Measurements from ENCODE around the gene CYP27C1. TPM values are rescaled to one million over a fixed set of nuclear protein-coding genes. Genes with fewer than 3 reads are reported as not detected.

CYP27C1 gene
- total RNA-seq, 1 experiment from 2014 or later, result not detected

GRCh38 chr2:127145280-127145895 is 74.7 kb downstream of the CYP27C1 start:
- no TSS peak for BruUV-seq (replicated peaks)
- Histone ChIP-seq H3K9me2 (ENCODE audit: insufficient read depth) (no peaks in the 10 kb centered on the region), H3K9ac (ENCODE audit: low read length) (no peak overlapping the region), H4K20me1 (ENCODE audit: insufficient read depth) (no peaks in the 10 kb centered on the region), H3K4me1 (ENCODE audit: control insufficient read depth in 1 of 2, insufficient read depth in 2 of 2, low read length in 2 of 2) (peaks cover 0 to 12% of the 10 kb centered on the region in 2 experiments; a peak in 2 of 4 replicates), H3K36me3 (ENCODE audit: control insufficient read depth in 1 of 2, insufficient read depth in 2 of 2, low read length in 2 of 2) (no peaks in the 10 kb centered on the region), H3K4me2 (ENCODE audit: low read length) (peak overlapping the region; percentile 33), H3K79me2 (ENCODE audit: insufficient read depth, low read length) (no peaks in the 10 kb centered on the region), H3K9me3 (ENCODE audit: control insufficient read depth in 1 of 2, insufficient read depth in 1 of 2, low read depth in 1 of 2, low read length in 2 of 2) (no peaks in the 10 kb centered on the region), H3K27me3 (ENCODE audit: insufficient read depth, low read length) (no peaks in the 10 kb centered on the region), H3K4me3 (replicated peaks in 1 of 2; ENCODE audit: low read depth in 1 of 2, low read length in 2 of 2) (no peak overlapping the region), H3K27ac (ENCODE audit: low read depth, low read length) (no peak overlapping the region), H2AFZ (ENCODE audit: low read depth, low read length, poor library complexity, severe bottlenecking) (no peak overlapping the region)
- ChIA-PET POLR2A (no interaction called here), RAD21 (ENCODE audit: low non-redundant PET in 1 of 2, low total read pairs in 2 of 2, uncharacterized antibody in 2 of 2, unreplicated experiment in 2 of 2) (no interaction called here), CTCF (no interaction called here)
- DNase-seq (ENCODE audit: low read depth, low spot score) (no peak), ATAC-seq (no peak)
- intact Hi-C loops (cut with micrococcal nuclease), result no loop called here
- TF ChIP-seq FOSL1 (IDR thresholded peaks at IDR 0.05; ENCODE audit: low read depth) (peak; percentile 54), ZBTB33 (IDR thresholded peaks at IDR 0.05; ENCODE audit: extremely low read depth, insufficient replicate concordance, low read length) (no peak)

- H3K9me2 ChIP-seq (ENCODE audit: insufficient read depth), result no peaks in the 10 kb centered on the region
- BruUV-seq (replicated peaks), result no TSS peak
- intact Hi-C loops (cut with micrococcal nuclease), result no loop called here
- H3K4me3 ChIP-seq (replicated peaks in 1 of 2; ENCODE audit: low read depth in 1 of 2, low read length in 2 of 2), result no peak overlapping the region
- no peaks in the 10 kb centered on the region for H3K79me2 ChIP-seq (ENCODE audit: insufficient read depth, low read length)
- TF ChIP-seq JUND (IDR thresholded peaks at IDR 0.05) (no peak), EGR1 (IDR thresholded peaks at IDR 0.05; ENCODE audit: low read depth) (no peak), RAD21 (IDR thresholded peaks at IDR 0.05; ENCODE audit: low read depth) (peak; percentile 46; the same call in 1 of the 2 replicates), CBX3 (IDR thresholded peaks at IDR 0.05; ENCODE audit: low read depth) (no peak), ZBTB33 (IDR thresholded peaks at IDR 0.05; ENCODE audit: extremely low read depth, insufficient replicate concordance, low read length) (no peak), CTCF (IDR thresholded peaks at IDR 0.05 in 2 of 3, conservative IDR thresholded peaks at IDR 0.05 in 1 of 3; ENCODE audit: borderline replicate concordance in 1 of 3, insufficient read depth in 1 of 3, low read depth in 2 of 3, low read length in 2 of 3) (peak; percentile 7 to 40 (median 28); a peak in 4 of 6 replicates), ZNF274 (IDR thresholded peaks at IDR 0.05; ENCODE audit: low read depth, low read length) (no peak), POLR2AphosphoS5 (IDR thresholded peaks at IDR 0.05; ENCODE audit: low read depth, low read length) (no peak)
- H3K36me3 ChIP-seq (ENCODE audit: control insufficient read depth in 1 of 2, insufficient read depth in 2 of 2, low read length in 2 of 2), result no peaks in the 10 kb centered on the region
- no peaks in the 10 kb centered on the region for H3K9me3 ChIP-seq (ENCODE audit: control insufficient read depth in 1 of 2, insufficient read depth in 1 of 2, low read depth in 1 of 2, low read length in 2 of 2)
- H3K4me2 ChIP-seq (ENCODE audit: low read length), result no peak overlapping the region
- H3K9ac ChIP-seq (ENCODE audit: low read length), result no peak overlapping the region
- ChIA-PET CTCF (no interaction called here), POLR2A (no interaction called here), RAD21 (ENCODE audit: low non-redundant PET in 1 of 2, low total read pairs in 2 of 2, uncharacterized antibody in 2 of 2, unreplicated experiment in 2 of 2) (no interaction called here)
- no peaks in the 10 kb centered on the region for H3K27me3 ChIP-seq (ENCODE audit: insufficient read depth, low read length)
- ATAC-seq (peak; percentile 67), DNase-seq (ENCODE audit: low read depth, low spot score) (peak; percentile 12)
- no peaks in the 10 kb centered on the region for H4K20me1 ChIP-seq (ENCODE audit: insufficient read depth)
- peaks cover 0 to 12% of the 10 kb centered on the region in 2 experiments; a peak in 2 of 4 replicates for H3K4me1 ChIP-seq (ENCODE audit: control insufficient read depth in 1 of 2, insufficient read depth in 2 of 2, low read length in 2 of 2)
- H3K27ac ChIP-seq (ENCODE audit: low read depth, low read length), result no peak overlapping the region
- peak overlapping the region; percentile 66 for H2AFZ ChIP-seq (ENCODE audit: low read depth, low read length, poor library complexity, severe bottlenecking)
These were observed 76.0 kb downstream of the CYP27C1 start for GRCh38 chr2:127143841-127144782.
